Omental fat pad (tissue), 4 donors: ENCODE results near the gene ZNF587. TPM values are rescaled to one million over a fixed set of nuclear protein-coding genes. Genes with fewer than 3 reads are reported as not detected.
"Not testable (repeated sequence)": the region's sequence is repeated elsewhere in the genome, so short reads cannot be mapped to it uniquely, and the experiment has no call there.

ENCODE experiments used
- ATAC-seq: fragments of 150-250 bp; one replicate; pipeline ENCODE4 v1.9.1; 2016; ENCODE audit warnings: mild to moderate bottlenecking, moderate library complexity; ENCODE audit not compliant: low FRiP score
- DNase-seq: peaks from one replicate; pipeline ENCODE4 v3.0.0-alpha.2; 2019; ENCODE audit warnings: low spot score
- total RNA-seq, 4 donors: library from RNA; depleted of rRNA; stranded (reverse); fragments of >200 nt; gene quantifications; one replicate each; pipeline ENCODE4 v1.1.0, GENCODE V29; 2016
- TF ChIP-seq, protein P1 (sequence below), 3 donors: fragments of 450-650 bp; IDR thresholded peaks; one replicate each; pipeline ENCODE4 v1.5.1; 2016 to 2017; ENCODE audit warnings: antibody characterized with exemption in 3 of 3, mild to moderate bottlenecking in 3 of 3, moderate library complexity in 2 of 3

ZNF587 gene
- total RNA-seq, 4 donors from 2014 or later = 11.8 to 36.3 (median 19.9) TPM

GRCh38 chr19:57812226-57812625 lies 37.4 kb upstream of the ZNF587 start:
- ATAC-seq = no peak
- no peak for DNase-seq
- TF ChIP-seq, protein P1, sequence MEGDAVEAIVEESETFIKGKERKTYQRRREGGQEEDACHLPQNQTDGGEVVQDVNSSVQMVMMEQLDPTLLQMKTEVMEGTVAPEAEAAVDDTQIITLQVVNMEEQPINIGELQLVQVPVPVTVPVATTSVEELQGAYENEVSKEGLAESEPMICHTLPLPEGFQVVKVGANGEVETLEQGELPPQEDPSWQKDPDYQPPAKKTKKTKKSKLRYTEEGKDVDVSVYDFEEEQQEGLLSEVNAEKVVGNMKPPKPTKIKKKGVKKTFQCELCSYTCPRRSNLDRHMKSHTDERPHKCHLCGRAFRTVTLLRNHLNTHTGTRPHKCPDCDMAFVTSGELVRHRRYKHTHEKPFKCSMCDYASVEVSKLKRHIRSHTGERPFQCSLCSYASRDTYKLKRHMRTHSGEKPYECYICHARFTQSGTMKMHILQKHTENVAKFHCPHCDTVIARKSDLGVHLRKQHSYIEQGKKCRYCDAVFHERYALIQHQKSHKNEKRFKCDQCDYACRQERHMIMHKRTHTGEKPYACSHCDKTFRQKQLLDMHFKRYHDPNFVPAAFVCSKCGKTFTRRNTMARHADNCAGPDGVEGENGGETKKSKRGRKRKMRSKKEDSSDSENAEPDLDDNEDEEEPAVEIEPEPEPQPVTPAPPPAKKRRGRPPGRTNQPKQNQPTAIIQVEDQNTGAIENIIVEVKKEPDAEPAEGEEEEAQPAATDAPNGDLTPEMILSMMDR (IDR thresholded peaks at IDR 0.05) = no peak

- not testable (repeated sequence) for ATAC-seq, DNase-seq
Observed at GRCh38 chr19:57812975-57813820, 36.5 kb upstream of the ZNF587 start.

GRCh38 chr19:57813919-57814504 lies 35.6 kb upstream of the ZNF587 start:
- TF ChIP-seq, protein P1 (IDR thresholded peaks at IDR 0.05) = no peak
- no peak for ATAC-seq
- DNase-seq = no peak

DNA sequence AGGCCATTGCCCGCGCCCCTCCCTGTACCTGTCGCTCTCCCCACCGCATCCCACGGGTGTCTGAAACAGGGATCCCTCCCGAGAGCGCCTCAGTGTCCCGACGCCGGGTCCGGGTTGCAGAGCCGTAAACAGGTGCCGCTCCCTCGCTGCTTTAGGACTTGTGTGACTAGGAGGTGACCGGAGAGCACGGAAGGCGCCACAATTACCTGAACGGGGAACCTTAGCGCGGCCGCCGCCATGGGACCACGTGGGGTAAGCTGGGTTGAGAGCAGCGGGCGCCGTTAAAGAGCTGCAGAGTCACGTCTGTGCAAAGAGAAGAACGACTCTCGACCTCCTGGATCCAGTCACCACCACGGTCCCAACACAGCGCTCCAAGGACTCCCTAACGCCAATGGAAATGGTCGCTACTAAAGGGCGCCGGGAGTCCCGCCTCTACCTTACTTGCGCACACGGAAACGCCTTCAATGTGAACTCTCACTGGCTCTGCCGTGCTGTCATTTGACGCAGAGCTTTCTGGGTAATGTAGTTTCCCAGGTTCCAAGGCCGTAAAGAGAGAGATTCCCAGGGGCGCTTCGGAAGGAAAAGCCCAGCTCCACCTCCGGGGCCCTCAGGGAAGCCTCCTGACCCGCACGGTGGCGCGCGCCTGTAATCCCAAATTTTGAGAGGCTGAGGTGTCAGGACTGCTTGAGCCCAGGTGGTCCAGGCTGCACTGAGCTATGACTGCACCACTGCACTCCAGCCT lies 35.0 kb upstream of the ZNF587 start, which contains the start of gene ZNF552:
ZNF552 (minus strand) TSS at position 409 of the 742 bp plus-strand sequence; CDS start at position 239, 170 bp downstream.
- DNase-seq = peak; percentile 62
- TF ChIP-seq, protein P1 (IDR thresholded peaks at IDR 0.05) = no peak
- peak; percentile 94 for ATAC-seq

DNA sequence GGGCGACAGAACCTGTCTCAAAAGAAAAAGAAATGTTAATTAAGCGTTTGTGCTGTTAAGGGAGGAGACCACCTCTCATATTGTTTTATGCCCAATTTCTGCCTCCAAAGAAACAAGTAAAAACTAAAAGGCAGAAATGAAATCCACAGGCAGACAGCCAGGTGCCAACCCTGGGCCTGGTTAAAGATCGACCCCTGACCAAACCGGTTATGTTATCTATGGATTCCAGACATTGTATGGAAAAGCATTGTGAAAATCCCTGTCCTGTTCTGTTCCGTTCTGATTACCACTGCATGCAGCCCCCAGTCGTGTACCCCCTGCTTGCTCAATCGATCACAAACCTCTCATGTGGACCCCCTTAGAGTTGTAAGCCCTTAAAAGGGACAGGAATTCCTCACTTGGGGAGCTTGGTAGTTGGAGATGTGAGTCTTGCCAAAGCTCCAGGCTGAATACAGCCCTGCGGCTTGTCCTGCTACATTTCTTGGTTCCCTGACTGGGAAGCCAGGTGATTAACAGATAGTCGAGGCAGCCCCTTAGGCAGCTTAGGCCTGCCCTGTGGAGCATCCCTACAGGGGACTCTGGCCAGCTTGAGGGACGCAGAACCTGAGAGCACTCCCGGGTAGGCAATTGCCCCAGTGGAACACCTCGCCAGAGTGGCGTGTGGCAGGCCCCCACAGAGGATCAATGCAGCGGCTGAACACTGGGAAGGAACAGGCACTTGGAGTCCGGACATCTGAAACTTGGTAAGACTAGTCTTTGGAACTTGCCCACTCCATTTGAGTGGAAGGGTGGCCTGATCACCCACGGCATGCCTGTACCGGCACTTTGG lies 34.2 kb upstream of the ZNF587 start:
- DNase-seq = no peak
- no peak for ATAC-seq
- TF ChIP-seq, protein P1 (IDR thresholded peaks at IDR 0.05) = no peak

DNA sequence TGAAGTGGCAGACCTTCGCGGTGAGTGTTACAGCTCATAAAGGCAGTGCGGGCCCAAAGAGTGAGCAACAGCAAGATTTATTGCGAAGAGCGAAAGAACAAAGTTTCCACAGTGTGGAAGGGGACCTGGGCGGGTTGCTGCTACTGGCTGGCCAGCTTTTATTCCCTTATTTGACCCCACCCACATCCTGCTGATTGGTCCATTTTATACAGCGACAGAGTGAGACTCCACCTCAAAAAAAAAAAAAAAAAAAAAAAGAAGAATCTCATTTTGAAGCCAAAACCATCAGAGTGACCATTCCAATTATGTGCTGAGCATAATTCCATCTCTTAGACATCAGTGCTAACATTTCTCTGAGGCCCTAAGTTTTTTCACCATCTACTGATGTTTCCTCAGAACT lies 33.0 kb upstream of the ZNF587 start:
- ATAC-seq (no peak), DNase-seq (no peak)
- TF ChIP-seq, protein P1 (IDR thresholded peaks at IDR 0.05) = no peak
